ENCODE results near the gene VCL. TPM values are rescaled to one million over a fixed set of nuclear protein-coding genes. Genes with fewer than 3 reads are reported as not detected.

VCL gene
- total RNA-seq, 2 donors from 2014 or later, result 42.1 to 51.4 TPM

- no peaks in the 10 kb centered on the region for H3K36me3 Mint-ChIP-seq
- DNase-seq (ENCODE audit: low spot score) (no peak), ATAC-seq (no peak)
- H3K27ac Mint-ChIP-seq, result peak overlapping the region in 1 of 2 donors; percentile 48
- H3K9me3 Mint-ChIP-seq, result no peaks in the 10 kb centered on the region
- H3K4me1 Mint-ChIP-seq (ENCODE audit: low read depth in 2 of 2), result peaks cover 35 to 38% of the 10 kb centered on the region in 2 donors
- no peak overlapping the region for H3K4me3 Mint-ChIP-seq
- H3K27me3 Mint-ChIP-seq, result no peaks in the 10 kb centered on the region
These were observed 31.8 kb upstream of the VCL start for GRCh38 chr10:73965890-73966768.

GRCh38 chr10:73967022-73967429, 30.9 kb upstream of the VCL start:
- no peak overlapping the region for H3K4me3 Mint-ChIP-seq
- no peaks in the 10 kb centered on the region for H3K9me3 Mint-ChIP-seq
- no peaks in the 10 kb centered on the region for H3K27me3 Mint-ChIP-seq
- ATAC-seq, result no peak
- no peaks in the 10 kb centered on the region for H3K36me3 Mint-ChIP-seq
- DNase-seq (ENCODE audit: low spot score), result no peak
- H3K27ac Mint-ChIP-seq, result peak overlapping the region in 1 of 2 donors; percentile 48
- peaks cover 31 to 36% of the 10 kb centered on the region in 2 donors for H3K4me1 Mint-ChIP-seq (ENCODE audit: low read depth in 2 of 2)

- H3K4me3 Mint-ChIP-seq, result no peak overlapping the region
These were observed 30.4 kb upstream of the VCL start for GRCh38 chr10:73967544-73967943.

DNA sequence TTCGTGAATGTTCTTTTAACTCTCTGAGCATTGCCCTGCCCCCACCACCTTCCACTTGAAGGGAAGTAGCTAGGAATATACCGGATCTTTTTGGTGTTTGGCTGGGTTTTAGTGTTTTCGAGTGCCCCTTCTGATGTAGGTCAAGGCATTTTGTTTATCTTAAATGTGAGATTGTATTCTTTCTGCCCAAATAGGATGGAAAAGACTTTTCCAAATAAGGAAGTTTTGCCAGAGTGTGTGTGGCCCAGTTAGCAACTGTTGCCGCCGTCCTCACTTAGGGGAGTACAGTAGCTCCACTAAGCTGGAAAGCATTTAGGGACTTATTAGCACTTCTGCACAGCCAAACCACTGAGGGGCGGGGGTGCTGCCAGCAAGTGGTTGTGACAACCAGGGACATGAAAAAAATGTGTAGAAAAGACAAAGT, 29.8 kb upstream of the VCL start:
- peak; percentile 81 for DNase-seq (ENCODE audit: low spot score)
- H3K27ac Mint-ChIP-seq, result peak overlapping the region; percentile 38 to 84
- H3K27me3 Mint-ChIP-seq, result no peaks in the 10 kb centered on the region
- peak; percentile 57 to 73 for ATAC-seq
- H3K4me3 Mint-ChIP-seq, result peak overlapping the region; percentile 28
- H3K9me3 Mint-ChIP-seq, result no peaks in the 10 kb centered on the region
- no peaks in the 10 kb centered on the region for H3K36me3 Mint-ChIP-seq
- H3K4me1 Mint-ChIP-seq (ENCODE audit: low read depth in 2 of 2), result peaks cover 31 to 32% of the 10 kb centered on the region in 2 donors

More at GRCh38 chr10:73967544-73967943, 30.4 kb upstream of the VCL start:
- Mint-ChIP-seq H3K4me1 (ENCODE audit: low read depth in 2 of 2) (peaks cover 31 to 32% of the 10 kb centered on the region in 2 donors), H3K27me3 (no peaks in the 10 kb centered on the region), H3K9me3 (no peaks in the 10 kb centered on the region), H3K36me3 (no peaks in the 10 kb centered on the region), H3K27ac (peak overlapping the region in 1 of 2 donors; percentile 84)
- ATAC-seq, result no peak
- no peak for DNase-seq (ENCODE audit: low spot score)

- no peaks in the 10 kb centered on the region for H3K36me3 Mint-ChIP-seq
- DNase-seq (ENCODE audit: low spot score) (peak; percentile 62), ATAC-seq (peak; percentile 56 to 86)
- peaks cover 37 to 40% of the 10 kb centered on the region in 2 donors for H3K4me1 Mint-ChIP-seq (ENCODE audit: low read depth in 2 of 2)
- no peaks in the 10 kb centered on the region for H3K27me3 Mint-ChIP-seq
- peak overlapping the region in 1 of 2 donors; percentile 84 for H3K27ac Mint-ChIP-seq
- no peak overlapping the region for H3K4me3 Mint-ChIP-seq
- H3K9me3 Mint-ChIP-seq, result no peaks in the 10 kb centered on the region
These were observed 28.6 kb upstream of the VCL start for GRCh38 chr10:73969224-73969841.

GRCh38 chr10:73970845-73971244, 27.1 kb upstream of the VCL start:
- no peaks in the 10 kb centered on the region for H3K9me3 Mint-ChIP-seq

GRCh38 chr10:73971636-73972354, 26.1 kb upstream of the VCL start:
- Mint-ChIP-seq H3K27ac (no peak overlapping the region), H3K4me3 (no peak overlapping the region), H3K27me3 (no peaks in the 10 kb centered on the region), H3K4me1 (ENCODE audit: low read depth in 2 of 2) (peaks cover 40 to 44% of the 10 kb centered on the region in 2 donors), H3K36me3 (no peaks in the 10 kb centered on the region), H3K9me3 (no peaks in the 10 kb centered on the region)
- DNase-seq (ENCODE audit: low spot score) (no peak), ATAC-seq (no peak)

More at GRCh38 chr10:73970845-73971244, 27.1 kb upstream of the VCL start:
- Mint-ChIP-seq H3K4me1 (ENCODE audit: low read depth in 2 of 2) (peaks cover 44% of the 10 kb centered on the region in 2 donors), H3K27me3 (no peaks in the 10 kb centered on the region), H3K36me3 (no peaks in the 10 kb centered on the region), H3K27ac (peak overlapping the region in 1 of 2 donors; percentile 84), H3K4me3 (no peak overlapping the region)
- ATAC-seq, result no peak
- no peak for DNase-seq (ENCODE audit: low spot score)

GRCh38 chr10:73973427-73973826, 24.5 kb upstream of the VCL start:
- H3K27ac Mint-ChIP-seq, result no peak overlapping the region
- no peaks in the 10 kb centered on the region for H3K36me3 Mint-ChIP-seq
- no peaks in the 10 kb centered on the region for H3K27me3 Mint-ChIP-seq
- H3K4me1 Mint-ChIP-seq (ENCODE audit: low read depth in 2 of 2), result peaks cover 30 to 34% of the 10 kb centered on the region in 2 donors
- H3K9me3 Mint-ChIP-seq, result no peaks in the 10 kb centered on the region
- H3K4me3 Mint-ChIP-seq, result no peak overlapping the region
- ATAC-seq (no peak), DNase-seq (ENCODE audit: low spot score) (no peak)

DNA sequence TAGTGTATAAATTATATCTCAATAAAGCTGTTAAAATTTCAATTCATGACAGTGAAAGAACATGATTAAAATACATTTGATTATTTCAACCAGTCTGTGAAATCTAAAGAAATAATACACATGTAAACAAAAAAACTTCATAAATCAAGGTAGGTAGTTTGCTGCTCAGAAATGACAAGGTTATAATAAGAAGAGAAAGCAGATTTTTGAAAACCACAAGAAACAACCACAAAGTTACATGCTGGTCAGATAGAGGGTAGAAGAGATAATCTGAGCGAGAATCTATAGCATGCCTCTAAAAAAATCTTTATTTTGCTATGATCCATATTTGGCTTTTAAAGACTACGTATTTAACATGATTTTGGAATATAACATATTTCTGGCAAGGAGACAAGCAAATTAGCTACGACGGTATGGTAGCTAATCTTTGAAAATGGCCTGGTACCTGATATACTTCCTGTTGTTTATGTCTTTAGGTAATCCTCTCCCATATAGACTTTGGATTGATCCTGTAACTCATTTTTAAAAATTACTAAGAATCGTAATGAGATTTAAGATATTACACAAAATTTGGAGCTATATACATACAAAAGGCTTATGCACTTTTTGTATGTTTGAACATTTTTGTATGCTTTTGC, 23.5 kb upstream of the VCL start:
- no peak overlapping the region for H3K4me3 Mint-ChIP-seq
- no peaks in the 10 kb centered on the region for H3K36me3 Mint-ChIP-seq
- no peak overlapping the region for H3K27ac Mint-ChIP-seq
- peaks cover 23 to 25% of the 10 kb centered on the region in 2 donors for H3K4me1 Mint-ChIP-seq (ENCODE audit: low read depth in 2 of 2)
- ATAC-seq, result peak in 1 of 2 donors; percentile 54
- H3K27me3 Mint-ChIP-seq, result no peaks in the 10 kb centered on the region
- H3K9me3 Mint-ChIP-seq, result no peaks in the 10 kb centered on the region
- no peak for DNase-seq (ENCODE audit: low spot score)

DNA sequence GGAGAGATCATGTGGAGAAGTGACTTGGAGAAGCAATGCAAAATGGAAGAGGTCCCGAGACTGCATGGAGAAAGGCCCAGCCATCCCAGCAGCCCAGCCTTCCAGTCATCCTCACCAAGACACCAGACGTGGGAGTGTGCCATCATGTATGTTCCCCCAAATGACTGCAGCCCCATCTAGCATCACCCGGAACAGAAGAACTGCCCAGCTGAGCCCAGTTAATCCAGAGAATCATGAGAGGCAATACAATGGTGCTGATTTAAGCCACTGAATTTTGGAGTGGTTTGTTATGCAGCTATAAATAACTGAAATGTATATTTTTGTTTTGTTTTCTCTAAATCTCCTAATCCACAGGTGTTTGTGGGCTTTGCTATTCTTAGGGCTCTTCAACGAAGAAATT, 22.5 kb upstream of the VCL start:
- Mint-ChIP-seq H3K27me3 (no peaks in the 10 kb centered on the region), H3K4me3 (no peak overlapping the region), H3K27ac (no peak overlapping the region), H3K4me1 (ENCODE audit: low read depth in 2 of 2) (peaks cover 22 to 25% of the 10 kb centered on the region in 2 donors), H3K36me3 (no peaks in the 10 kb centered on the region), H3K9me3 (no peaks in the 10 kb centered on the region)
- no peak for ATAC-seq
- no peak for DNase-seq (ENCODE audit: low spot score)

GRCh38 chr10:73979141-73979808, 18.6 kb upstream of the VCL start:
- DNase-seq (ENCODE audit: low spot score) (no peak), ATAC-seq (no peak)
- Mint-ChIP-seq H3K9me3 (no peaks in the 10 kb centered on the region), H3K4me1 (ENCODE audit: low read depth in 2 of 2) (peaks cover 20 to 21% of the 10 kb centered on the region in 2 donors), H3K27ac (no peak overlapping the region), H3K4me3 (no peak overlapping the region), H3K36me3 (no peaks in the 10 kb centered on the region), H3K27me3 (no peaks in the 10 kb centered on the region)

GRCh38 chr10:73979809-73980433, 18.0 kb upstream of the VCL start:
- Mint-ChIP-seq H3K4me3 (no peak overlapping the region), H3K36me3 (no peaks in the 10 kb centered on the region), H3K27ac (no peak overlapping the region), H3K4me1 (ENCODE audit: low read depth in 2 of 2) (peaks cover 16 to 17% of the 10 kb centered on the region in 2 donors), H3K27me3 (no peaks in the 10 kb centered on the region), H3K9me3 (no peaks in the 10 kb centered on the region)
- no peak for ATAC-seq
- no peak for DNase-seq (ENCODE audit: low spot score)
